ENCODE results near the gene LMLN.
"Not testable (repeated sequence)": the region's sequence is repeated elsewhere in the genome, so short reads cannot be mapped to it uniquely, and the experiment has no call there.

Gene LMLN

DNA sequence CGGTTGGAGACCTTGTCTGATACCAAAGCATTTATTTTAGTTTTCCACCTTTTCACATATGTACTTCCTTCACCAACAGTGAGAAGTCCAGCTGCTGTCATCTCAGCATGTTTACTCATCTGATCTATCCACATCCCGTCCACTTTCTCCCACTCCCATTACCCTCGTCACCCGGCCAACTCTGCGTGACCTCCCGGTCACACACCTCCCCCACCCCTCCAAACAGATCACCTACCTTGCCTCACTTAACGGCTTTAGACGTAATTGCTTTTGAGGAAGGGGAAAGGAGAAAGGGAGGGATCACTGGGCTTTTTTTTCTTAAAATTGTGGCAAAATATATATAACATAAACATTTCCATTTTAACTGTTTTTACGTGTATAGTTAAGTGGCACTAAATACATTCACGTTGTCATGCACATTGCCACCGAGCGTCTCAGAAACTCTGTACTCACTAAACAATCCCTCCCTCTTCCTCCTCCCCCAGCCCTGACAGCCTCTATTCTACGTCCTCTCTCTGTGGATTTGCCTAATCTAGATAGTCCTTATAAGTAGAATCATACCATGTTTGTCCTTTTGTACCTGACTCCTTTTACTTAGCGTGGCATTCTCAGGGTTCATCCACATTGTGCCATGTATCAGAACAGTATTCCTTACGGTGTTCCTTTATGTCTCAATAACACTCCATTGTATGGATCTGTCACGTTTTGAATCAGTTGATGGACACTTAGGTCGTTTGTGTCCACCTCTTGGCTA, 67.2 kb downstream of the LMLN start:
- DNase-seq, result no peak

DNA sequence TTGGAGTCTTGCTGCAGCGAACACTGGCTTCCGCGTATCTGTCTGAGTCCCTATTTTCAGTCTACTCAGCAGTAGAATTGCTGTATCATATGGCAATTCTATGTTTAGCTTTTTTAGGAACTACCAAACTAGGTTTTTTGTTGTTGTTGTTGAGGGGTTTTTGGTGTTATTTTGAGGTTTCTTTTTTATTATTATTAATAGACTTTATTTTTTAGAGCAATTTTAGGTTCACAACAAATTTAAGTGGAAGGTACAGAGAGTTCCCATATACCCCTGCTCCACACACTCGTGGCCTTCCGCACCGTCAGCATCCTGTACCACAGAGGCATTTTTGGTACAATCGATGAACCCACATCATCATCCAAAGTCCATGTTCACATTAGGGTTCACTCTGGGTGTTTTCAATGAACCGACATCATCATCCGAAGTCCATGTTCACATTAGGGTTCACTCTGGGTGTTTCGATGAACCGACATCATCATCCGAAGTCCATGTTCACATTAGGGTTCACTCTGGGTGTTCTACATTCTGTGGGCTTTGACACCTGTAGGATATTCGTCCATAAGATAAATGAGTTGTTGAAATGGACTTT, 67.9 kb downstream of the LMLN start:
- DNase-seq, result no peak

DNA sequence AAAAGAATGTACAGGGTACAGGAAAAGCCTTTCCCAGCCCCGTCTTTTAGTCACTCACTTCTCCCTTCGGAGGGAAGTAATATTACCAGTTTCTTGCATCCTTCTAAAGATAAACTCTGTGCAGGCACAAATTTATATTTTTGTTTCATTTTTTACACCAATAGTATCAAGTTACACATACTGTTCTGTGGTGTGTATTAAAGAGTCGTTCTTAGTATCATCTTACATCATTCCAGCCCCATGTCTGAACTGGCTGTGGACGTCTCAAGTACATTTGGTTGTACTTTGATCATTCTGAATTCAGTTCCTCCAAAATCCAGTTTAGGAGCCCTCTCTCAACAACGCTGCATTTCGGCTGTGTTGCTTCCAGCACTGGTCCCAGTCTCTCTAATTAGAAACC, 68.7 kb downstream of the LMLN start:
- no peak for DNase-seq

GRCh38 chr3:198030125-198030524, 70.1 kb downstream of the LMLN start:
- DNase-seq, result no peak

DNA sequence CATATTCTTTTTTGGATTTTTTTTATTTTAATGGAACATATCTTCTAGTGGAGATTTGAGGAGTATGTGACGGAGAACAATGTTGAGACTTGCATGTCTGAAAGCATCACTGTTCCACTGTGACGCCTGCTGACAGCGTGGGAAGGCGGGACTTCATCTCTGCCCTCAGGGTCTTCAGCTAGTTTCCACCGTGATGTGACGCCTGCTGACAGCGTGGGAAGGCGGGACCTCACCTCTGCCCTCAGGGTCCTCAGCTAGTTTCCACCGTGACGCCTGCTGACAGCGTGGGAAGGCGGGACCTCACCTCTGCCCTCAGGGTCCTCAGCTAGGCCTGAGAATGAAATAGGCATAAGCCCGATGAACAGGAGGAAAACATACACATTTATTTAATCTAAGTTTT, 70.7 kb downstream of the LMLN start:
- DNase-seq, result no peak

DNA sequence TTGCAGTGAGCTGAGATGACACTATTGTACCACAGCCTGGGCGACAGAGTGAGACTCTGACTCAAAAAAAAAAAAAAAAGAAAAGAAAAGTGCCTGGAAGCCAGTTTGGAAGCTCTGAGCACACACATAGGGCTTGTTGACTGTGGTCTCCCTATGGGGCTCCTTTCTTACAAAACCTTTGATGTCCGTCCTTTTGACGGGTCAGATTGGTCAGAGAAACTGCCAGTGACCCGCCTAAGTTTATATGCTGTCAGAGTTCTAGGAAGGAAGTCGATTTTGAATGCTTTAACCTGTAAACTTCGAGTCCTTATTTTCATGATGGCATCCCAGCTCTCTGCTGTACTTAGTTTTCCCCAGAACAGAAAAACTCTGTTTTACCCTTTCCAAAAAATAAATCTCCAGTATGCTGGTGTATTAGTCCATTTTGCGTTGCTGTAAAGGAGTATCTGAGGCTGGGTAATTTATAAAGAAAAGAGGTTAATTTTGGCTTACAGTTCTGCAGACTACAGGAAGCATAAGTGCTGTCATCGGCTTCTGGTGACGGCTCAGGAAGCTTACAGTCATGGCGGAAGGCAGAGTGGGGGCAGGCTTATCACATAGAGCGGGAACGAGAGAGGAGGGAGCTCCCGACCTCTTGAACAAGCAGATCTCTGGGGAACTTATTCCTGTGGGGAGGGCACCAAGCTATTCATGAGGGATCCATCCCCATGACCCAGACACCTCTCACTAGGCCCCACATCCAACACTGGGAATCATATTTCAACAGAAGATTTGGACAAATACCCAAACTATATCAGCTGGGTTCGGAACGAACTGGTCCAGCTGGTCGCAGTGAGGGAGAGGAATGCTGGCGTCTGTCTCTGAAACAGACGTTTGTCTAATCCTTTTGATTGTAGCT, 72.3 kb downstream of the LMLN start:
- no peak for DNase-seq

- no peak for DNase-seq
These were observed 83.1 kb downstream of the LMLN start for GRCh38 chr3:198043119-198043518.

GRCh38 chr3:198046120-198046857, 86.3 kb downstream of the LMLN start:
- no peak for DNase-seq

DNA sequence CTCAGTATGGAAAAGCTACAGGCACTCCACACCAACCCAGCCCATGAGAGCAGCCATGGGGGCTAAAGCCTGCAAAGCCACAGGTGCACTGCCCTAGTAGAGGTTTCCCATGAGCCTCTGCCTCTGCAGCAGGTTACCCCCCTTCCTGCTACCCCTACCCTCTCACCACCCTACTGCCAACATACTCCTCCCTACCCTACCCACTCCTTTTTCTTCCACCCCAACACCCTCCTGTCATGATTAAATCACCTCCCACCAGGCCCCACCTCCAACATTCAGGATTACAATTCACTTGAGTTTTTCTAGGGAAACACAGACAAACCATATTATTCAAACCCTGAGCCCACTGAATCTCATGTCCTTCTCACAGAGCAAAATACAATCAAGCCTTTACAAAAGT, 88.4 kb downstream of the LMLN start:
- no peak for DNase-seq

DNA sequence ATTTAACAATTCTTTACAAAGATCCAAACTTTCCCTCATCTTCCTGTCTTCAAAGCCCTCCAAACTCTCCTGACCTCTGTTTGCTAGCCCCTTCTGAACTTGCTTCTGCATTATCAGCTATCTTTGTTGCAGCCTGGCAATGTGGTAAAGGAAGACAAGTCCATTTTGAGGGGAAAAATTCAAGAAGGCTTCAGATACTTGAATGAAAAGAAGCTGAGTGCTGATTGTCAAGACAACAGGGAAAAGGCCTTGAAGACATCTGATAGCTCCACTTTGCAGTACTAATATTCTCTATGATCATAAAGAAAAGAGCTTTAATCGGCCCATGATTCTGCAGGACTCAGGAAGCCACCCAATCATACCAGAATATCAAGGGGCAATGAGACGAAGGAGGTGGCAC, 91.8 kb downstream of the LMLN start:
- no peak for DNase-seq

- DNase-seq, result not testable (repeated sequence)
These were observed 93.4 kb downstream of the LMLN start for GRCh38 chr3:198053462-198053861.

DNA sequence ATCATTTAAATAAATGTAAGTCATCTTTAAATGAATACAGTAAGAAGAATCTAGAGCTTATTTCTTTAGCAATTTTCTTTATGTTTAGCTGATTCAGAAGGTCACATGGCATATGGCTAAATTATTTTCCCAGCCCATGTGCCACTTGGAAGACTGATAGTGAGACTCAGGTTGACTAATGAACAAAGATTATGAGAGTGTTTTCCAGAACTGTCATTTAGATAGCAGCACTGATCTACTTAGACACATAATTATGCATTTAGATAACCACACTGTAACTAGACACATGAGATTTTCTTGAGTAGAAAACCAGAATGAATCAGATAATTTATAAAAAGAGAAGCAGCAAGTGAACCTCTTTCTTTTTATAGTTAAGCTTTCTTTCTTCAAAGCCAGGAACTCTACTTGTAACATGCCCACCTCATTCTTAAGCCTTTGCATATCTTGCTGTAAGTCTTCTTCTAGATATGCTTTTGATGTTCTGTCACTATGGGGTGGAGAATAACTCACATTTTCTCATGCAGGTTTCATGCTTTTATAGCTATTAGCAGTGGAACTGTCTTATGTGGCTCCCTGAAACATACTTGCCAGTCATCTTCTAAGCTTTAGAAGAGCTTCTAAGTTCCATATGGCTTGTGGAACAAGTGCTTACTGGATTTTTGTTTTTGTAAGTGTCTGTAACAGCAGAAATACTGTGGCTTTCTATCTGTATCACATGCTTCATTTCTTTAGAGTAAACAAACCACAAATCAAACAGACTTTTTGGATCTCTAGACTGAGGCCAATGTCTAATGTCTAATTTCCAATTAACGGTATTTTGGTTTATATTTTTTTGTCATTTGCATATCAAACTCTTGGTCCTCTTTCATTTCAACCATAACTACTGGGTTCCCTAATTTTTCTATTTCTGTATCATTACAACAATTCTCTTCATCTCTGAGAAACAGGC, 101.4 kb downstream of the LMLN start:
- DNase-seq, result no peak

GRCh38 chr3:198062068-198062465, 102.0 kb downstream of the LMLN start:
- DNase-seq, result no peak

GRCh38 chr3:198064420-198064819, 104.4 kb downstream of the LMLN start:
- DNase-seq, result no peak

DNA sequence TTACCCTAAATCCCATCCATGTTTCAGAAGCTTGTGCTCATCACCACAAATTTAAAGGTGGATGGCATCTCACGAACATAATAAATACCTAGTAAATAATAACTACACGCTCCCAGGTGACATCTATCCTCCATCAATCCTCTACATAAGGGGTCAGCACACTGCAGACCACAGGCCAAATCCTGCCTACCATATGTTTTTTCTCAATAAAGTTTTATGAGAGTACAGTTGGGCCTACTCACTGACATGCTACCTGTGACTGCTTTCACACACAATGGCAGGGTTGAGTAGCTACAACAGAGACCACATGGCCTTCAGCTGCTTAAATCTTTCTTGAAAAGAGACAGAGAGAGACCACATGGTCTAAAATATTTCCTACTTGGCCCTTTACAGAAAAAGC, 105.9 kb downstream of the LMLN start:
- DNase-seq, result no peak

DNA sequence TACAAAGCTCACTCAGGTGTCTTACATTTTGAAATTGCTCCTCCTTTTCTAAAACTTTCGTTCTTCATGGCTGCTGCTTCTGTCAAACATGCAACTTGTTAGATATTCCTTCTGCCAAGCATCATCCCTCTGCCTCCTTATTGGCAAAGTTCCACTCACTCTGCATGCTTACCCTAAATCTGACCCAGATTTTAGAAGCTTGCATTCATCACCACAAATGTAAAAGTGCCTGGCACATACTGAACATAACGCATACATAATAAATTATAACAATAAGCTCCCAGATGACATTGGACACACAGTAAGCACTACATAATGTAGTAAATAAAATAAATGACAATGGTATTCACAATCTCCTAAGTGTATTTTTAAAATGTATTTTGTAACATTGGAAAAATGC, 107.4 kb downstream of the LMLN start:
- DNase-seq, result no peak

DNA sequence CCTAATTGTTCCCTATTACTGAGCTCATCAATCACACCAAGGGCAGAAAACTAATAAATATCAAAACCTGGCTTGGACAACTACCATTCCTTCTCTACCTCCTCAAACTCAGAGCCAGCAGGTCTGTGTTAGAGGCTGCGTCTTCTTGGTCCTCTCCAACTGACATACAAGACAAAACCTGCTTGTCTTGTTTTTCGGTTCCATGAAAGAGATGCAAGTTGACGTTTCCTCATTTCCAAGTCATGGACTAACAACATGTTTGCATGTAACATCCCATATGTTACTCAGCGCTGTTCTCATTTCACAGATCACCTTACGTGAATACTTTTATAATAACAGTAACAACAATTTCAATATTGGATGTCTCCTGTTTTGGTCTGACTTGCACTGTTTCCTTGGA, 110.9 kb downstream of the LMLN start:
- DNase-seq, result no peak

GRCh38 chr3:198071602-198072287, 111.7 kb downstream of the LMLN start:
- DNase-seq, result no peak

DNA sequence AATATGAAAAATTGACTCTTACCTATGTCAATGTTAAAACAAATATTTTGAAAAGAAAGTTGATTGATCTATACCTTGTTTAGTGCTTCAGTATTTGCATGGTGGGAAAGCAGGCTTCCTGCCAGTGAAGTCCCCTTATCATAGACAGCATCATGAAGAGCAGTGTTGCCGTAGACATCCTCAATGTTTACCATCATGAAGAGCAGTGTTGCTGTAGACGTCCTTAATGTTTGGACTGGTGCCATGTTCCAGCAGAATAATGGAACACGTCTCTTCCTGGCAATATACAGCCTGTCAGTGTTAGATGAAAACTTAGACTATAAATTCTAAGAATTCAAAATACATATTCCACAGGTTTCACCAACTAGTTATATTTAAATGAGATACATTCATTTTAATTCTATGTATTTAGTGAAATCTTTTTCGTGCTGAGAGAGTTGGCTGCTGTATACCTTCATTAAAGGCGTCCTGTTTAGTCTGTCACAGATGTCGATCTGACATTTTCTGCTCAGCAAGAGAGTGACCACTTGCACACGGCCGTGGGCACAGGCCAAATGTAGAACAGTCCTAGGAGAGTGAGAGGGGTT, 116.8 kb downstream of the LMLN start:
- no peak for DNase-seq

- peak; percentile 6 for DNase-seq
These were observed 119.9 kb downstream of the LMLN start for GRCh38 chr3:198079771-198080520.

All from NCI-H2107 (cell line).